Chondrocyte (in vitro differentiated cells): ENCODE measurements around the gene TANC1. TPM values are rescaled to one million over a fixed set of nuclear protein-coding genes. Genes with fewer than 3 reads are reported as not detected.
A peak's percentile ranks its signal among the peaks of the same experiment; 100 is the strongest.

ENCODE experiments used
- DNase-seq: peaks from one replicate; pipeline ENCODE4 v3.0.0; 2021; ENCODE audit warnings: mixed read lengths, low spot score
- H3K27ac Mint-ChIP-seq: one replicate; pipeline ENCODE4 v1.8.0; 2021; ENCODE audit warnings: mild to moderate bottlenecking, moderate library complexity, mixed read lengths; ENCODE audit not compliant: unreplicated experiment
- H3K27me3 Mint-ChIP-seq: 2 replicates; pipeline ENCODE4 v1.8.0; 2021; ENCODE audit warnings: low read depth, mixed read lengths
- H3K36me3 Mint-ChIP-seq: 2 replicates; pipeline ENCODE4 v1.8.0; 2021; ENCODE audit warnings: low read depth, mixed read lengths
- H3K4me1 Mint-ChIP-seq: 2 replicates; pipeline ENCODE4 v1.8.0; 2021; ENCODE audit warnings: low read depth, mild to moderate bottlenecking, mixed read lengths
- H3K4me3 Mint-ChIP-seq: one replicate; pipeline ENCODE4 v1.8.0; 2021; ENCODE audit warnings: mild to moderate bottlenecking, moderate library complexity, mixed read lengths; ENCODE audit not compliant: unreplicated experiment
- H3K9me3 Mint-ChIP-seq: 2 replicates; pipeline ENCODE4 v1.8.0; 2021; ENCODE audit warnings: low read depth, mixed read lengths
- total RNA-seq: library from RNA; stranded (reverse); gene quantifications from 3 replicates; pipeline ENCODE4 v1.2.1, GENCODE V29; 2021
- TF ChIP-seq, protein P1 (sequence below): fragments of 200-600 bp; sonication (generic); IDR thresholded peaks from 2 replicates; pipeline ENCODE4 v1.5.0; 2021; ENCODE audit warnings: antibody characterized with exemption, mild to moderate bottlenecking, moderate library complexity

The TANC1 gene
- total RNA-seq, 1 donor from 2014 or later: 29.5 TPM

DNA sequence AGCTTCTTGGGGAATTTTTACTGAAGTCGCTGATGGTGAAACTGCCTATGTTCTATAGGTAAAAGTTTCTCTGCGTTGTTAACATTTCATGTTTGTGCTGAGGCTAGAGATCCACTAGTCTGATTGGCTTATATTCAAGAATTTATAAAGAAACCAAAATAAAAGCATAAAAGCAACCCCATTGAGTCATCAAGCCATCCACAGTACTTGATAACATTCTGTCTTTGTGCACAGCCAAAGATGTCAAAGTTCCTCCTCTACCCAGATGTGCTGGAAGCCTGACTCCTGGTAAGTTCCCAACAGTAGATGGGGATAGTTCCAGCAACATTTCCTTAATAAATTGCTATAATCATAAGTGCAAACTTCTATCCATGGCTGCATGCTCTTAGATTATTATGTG lies 107.8 kb downstream of the TANC1 start:
- no peak overlapping the region for H3K4me3 Mint-ChIP-seq
- TF ChIP-seq, protein P1, sequence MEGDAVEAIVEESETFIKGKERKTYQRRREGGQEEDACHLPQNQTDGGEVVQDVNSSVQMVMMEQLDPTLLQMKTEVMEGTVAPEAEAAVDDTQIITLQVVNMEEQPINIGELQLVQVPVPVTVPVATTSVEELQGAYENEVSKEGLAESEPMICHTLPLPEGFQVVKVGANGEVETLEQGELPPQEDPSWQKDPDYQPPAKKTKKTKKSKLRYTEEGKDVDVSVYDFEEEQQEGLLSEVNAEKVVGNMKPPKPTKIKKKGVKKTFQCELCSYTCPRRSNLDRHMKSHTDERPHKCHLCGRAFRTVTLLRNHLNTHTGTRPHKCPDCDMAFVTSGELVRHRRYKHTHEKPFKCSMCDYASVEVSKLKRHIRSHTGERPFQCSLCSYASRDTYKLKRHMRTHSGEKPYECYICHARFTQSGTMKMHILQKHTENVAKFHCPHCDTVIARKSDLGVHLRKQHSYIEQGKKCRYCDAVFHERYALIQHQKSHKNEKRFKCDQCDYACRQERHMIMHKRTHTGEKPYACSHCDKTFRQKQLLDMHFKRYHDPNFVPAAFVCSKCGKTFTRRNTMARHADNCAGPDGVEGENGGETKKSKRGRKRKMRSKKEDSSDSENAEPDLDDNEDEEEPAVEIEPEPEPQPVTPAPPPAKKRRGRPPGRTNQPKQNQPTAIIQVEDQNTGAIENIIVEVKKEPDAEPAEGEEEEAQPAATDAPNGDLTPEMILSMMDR: peak; percentile 14
- H3K4me1 Mint-ChIP-seq: peaks cover 40% of the 10 kb centered on the region
- DNase-seq: no peak
- no peaks in the 10 kb centered on the region for H3K9me3 Mint-ChIP-seq
- H3K36me3 Mint-ChIP-seq: no peaks in the 10 kb centered on the region
- H3K27ac Mint-ChIP-seq: peak overlapping the region; percentile 81
- H3K27me3 Mint-ChIP-seq: no peaks in the 10 kb centered on the region

DNA sequence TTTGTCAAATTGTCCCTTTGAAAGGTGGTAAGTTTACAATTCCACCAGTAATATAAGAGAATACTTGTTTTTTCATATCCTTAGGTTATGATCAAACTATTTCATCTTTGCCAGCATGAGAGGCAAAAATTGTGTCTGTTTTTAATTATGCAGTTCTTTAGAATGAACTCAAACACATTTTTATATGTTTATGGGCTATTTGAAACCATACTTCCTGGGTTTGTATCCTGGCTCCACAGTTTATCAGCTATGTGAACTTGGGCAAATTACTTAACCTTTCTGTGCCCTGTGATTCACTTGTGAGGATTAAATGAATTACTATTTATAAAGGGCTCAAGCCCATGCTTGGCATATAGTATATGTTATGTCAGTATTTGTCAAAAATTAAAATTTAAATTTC lies 109.4 kb downstream of the TANC1 start:
- DNase-seq: no peak
- no peak overlapping the region for H3K27ac Mint-ChIP-seq
- H3K27me3 Mint-ChIP-seq: no peaks in the 10 kb centered on the region
- no peak overlapping the region for H3K4me3 Mint-ChIP-seq
- TF ChIP-seq, protein P1: no peak
- H3K9me3 Mint-ChIP-seq: no peaks in the 10 kb centered on the region
- peaks cover 29% of the 10 kb centered on the region for H3K4me1 Mint-ChIP-seq
- H3K36me3 Mint-ChIP-seq: no peaks in the 10 kb centered on the region

- no peak for DNase-seq
- no peak overlapping the region for H3K4me3 Mint-ChIP-seq
- H3K36me3 Mint-ChIP-seq: no peaks in the 10 kb centered on the region
- no peaks in the 10 kb centered on the region for H3K9me3 Mint-ChIP-seq
- peaks cover 29% of the 10 kb centered on the region for H3K4me1 Mint-ChIP-seq
- no peak overlapping the region for H3K27ac Mint-ChIP-seq
- H3K27me3 Mint-ChIP-seq: no peaks in the 10 kb centered on the region
- TF ChIP-seq, protein P1: no peak
Observed at GRCh38 chr2:159078443-159078842, 110.0 kb downstream of the TANC1 start.

- Mint-ChIP-seq H3K4me1 (peaks cover 38% of the 10 kb centered on the region), H3K36me3 (no peaks in the 10 kb centered on the region), H3K4me3 (no peak overlapping the region), H3K27me3 (no peaks in the 10 kb centered on the region), H3K27ac (no peak overlapping the region), H3K9me3 (no peaks in the 10 kb centered on the region)
- TF ChIP-seq, protein P1: no peak
- no peak for DNase-seq
Observed at GRCh38 chr2:159080641-159081040, 112.2 kb downstream of the TANC1 start.

- Mint-ChIP-seq H3K9me3 (no peaks in the 10 kb centered on the region), H3K27ac (peak overlapping the region; percentile 50), H3K27me3 (no peaks in the 10 kb centered on the region), H3K4me1 (peaks cover 43% of the 10 kb centered on the region), H3K4me3 (no peak overlapping the region), H3K36me3 (no peaks in the 10 kb centered on the region)
- TF ChIP-seq, protein P1: no peak
- DNase-seq: no peak
Observed at GRCh38 chr2:159082119-159082518, 113.7 kb downstream of the TANC1 start.
